Esophagus muscularis mucosa (tissue), 4 donors: ENCODE measurements around the gene COPG2.

Source experiments
- EP300 ChIP-seq: sonication (generic); formaldehyde crosslinking; IDR thresholded peaks from one replicate; pipeline ENCODE4 v1.6.1; 2017; ENCODE audit warnings: antibody characterized with exemption
- POLR2A ChIP-seq: fragments of 450-650 bp; IDR thresholded peaks from one replicate; pipeline ENCODE4 v1.6.1; 2017; ENCODE audit warnings: antibody characterized with exemption, moderate library complexity, mild to moderate bottlenecking, low read depth
- POLR2AphosphoS5 ChIP-seq, 2 donors: sonication (generic); formaldehyde crosslinking; IDR thresholded peaks; one replicate each; pipeline ENCODE4 v1.6.1; 2017; ENCODE audit warnings: antibody characterized with exemption in 2 of 2
- TF ChIP-seq, protein P1 (sequence below), 3 experiments: fragments of 200-600 bp in 2 of 3; fragments of 450-650 bp in 1 of 3; sonication (generic) in 2 of 3; IDR thresholded peaks; one replicate each; pipeline ENCODE4 v1.5.1; 2017 to 2019; ENCODE audit warnings: antibody characterized with exemption in 3 of 3, mild to moderate bottlenecking in 2 of 3, moderate library complexity in 1 of 3

- no peak for TF ChIP-seq POLR2AphosphoS5 (IDR thresholded peaks at IDR 0.05)
- TF ChIP-seq, protein P1, sequence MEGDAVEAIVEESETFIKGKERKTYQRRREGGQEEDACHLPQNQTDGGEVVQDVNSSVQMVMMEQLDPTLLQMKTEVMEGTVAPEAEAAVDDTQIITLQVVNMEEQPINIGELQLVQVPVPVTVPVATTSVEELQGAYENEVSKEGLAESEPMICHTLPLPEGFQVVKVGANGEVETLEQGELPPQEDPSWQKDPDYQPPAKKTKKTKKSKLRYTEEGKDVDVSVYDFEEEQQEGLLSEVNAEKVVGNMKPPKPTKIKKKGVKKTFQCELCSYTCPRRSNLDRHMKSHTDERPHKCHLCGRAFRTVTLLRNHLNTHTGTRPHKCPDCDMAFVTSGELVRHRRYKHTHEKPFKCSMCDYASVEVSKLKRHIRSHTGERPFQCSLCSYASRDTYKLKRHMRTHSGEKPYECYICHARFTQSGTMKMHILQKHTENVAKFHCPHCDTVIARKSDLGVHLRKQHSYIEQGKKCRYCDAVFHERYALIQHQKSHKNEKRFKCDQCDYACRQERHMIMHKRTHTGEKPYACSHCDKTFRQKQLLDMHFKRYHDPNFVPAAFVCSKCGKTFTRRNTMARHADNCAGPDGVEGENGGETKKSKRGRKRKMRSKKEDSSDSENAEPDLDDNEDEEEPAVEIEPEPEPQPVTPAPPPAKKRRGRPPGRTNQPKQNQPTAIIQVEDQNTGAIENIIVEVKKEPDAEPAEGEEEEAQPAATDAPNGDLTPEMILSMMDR (IDR thresholded peaks at IDR 0.05) = no peak
- no peak for TF ChIP-seq POLR2A
- no peak for TF ChIP-seq EP300
Measured at GRCh38 chr7:130674456-130674855, 5.9 kb upstream of the COPG2 start.
